ENCODE data around the gene CCDC110. TPM values are rescaled to one million over a fixed set of nuclear protein-coding genes. Genes with fewer than 3 reads are reported as not detected.

Gene CCDC110
- total RNA-seq, 2 donors from 2014 or later, result 0.10 TPM; not detected in 1

GRCh38 chr4:185467991-185468390 lies 3.5 kb downstream of the CCDC110 start:
- DNase-seq (no peak), ATAC-seq (no peak)
- H3K27ac Mint-ChIP-seq, result no peak overlapping the region
- H3K9me3 ChIP-seq (ENCODE audit: control insufficient read depth, low read length, poor library complexity, severe bottlenecking), result no peaks in the 10 kb centered on the region
- H3K36me3 Mint-ChIP-seq (ENCODE audit: low read depth), result no peaks in the 10 kb centered on the region
- no peak overlapping the region for H3K4me3 Mint-ChIP-seq
- H3K4me1 Mint-ChIP-seq, result peaks cover 13% of the 10 kb centered on the region
- H3K27me3 Mint-ChIP-seq, result no peaks in the 10 kb centered on the region

GRCh38 chr4:185467101-185467500 lies 4.4 kb downstream of the CCDC110 start:
- H3K4me3 Mint-ChIP-seq, result no peak overlapping the region
- ATAC-seq, result no peak
- no peak for DNase-seq
- H3K27ac Mint-ChIP-seq, result peak overlapping the region; percentile 32
- no peaks in the 10 kb centered on the region for H3K9me3 ChIP-seq (ENCODE audit: control insufficient read depth, low read length, poor library complexity, severe bottlenecking)
- no peaks in the 10 kb centered on the region for H3K27me3 Mint-ChIP-seq
- no peaks in the 10 kb centered on the region for H3K36me3 Mint-ChIP-seq (ENCODE audit: low read depth)
- H3K4me1 Mint-ChIP-seq, result peaks cover 13% of the 10 kb centered on the region

GRCh38 chr4:185465707-185466106 lies 5.8 kb downstream of the CCDC110 start:
- no peak overlapping the region for H3K4me3 Mint-ChIP-seq
- peaks cover 8% of the 10 kb centered on the region for H3K27me3 Mint-ChIP-seq
- ATAC-seq, result no peak
- H3K4me1 Mint-ChIP-seq, result peaks cover 10% of the 10 kb centered on the region
- H3K36me3 Mint-ChIP-seq (ENCODE audit: low read depth), result no peaks in the 10 kb centered on the region
- no peak overlapping the region for H3K27ac Mint-ChIP-seq
- no peak for DNase-seq
- no peaks in the 10 kb centered on the region for H3K9me3 ChIP-seq (ENCODE audit: control insufficient read depth, low read length, poor library complexity, severe bottlenecking)

GRCh38 chr4:185464887-185465286 lies 6.6 kb downstream of the CCDC110 start:
- Mint-ChIP-seq H3K27me3 (peaks cover 15% of the 10 kb centered on the region), H3K36me3 (ENCODE audit: low read depth) (no peaks in the 10 kb centered on the region), H3K4me1 (peaks cover 6% of the 10 kb centered on the region), H3K4me3 (no peak overlapping the region), H3K27ac (no peak overlapping the region)
- DNase-seq (no peak), ATAC-seq (no peak)
- H3K9me3 ChIP-seq (ENCODE audit: control insufficient read depth, low read length, poor library complexity, severe bottlenecking), result no peaks in the 10 kb centered on the region

- H3K9me3 ChIP-seq (ENCODE audit: control insufficient read depth, low read length, poor library complexity, severe bottlenecking), result no peaks in the 10 kb centered on the region
- DNase-seq, result no peak
- H3K4me1 Mint-ChIP-seq, result no peaks in the 10 kb centered on the region
- H3K4me3 Mint-ChIP-seq, result no peak overlapping the region
- H3K27ac Mint-ChIP-seq, result no peak overlapping the region
- ATAC-seq, result no peak
- no peaks in the 10 kb centered on the region for H3K36me3 Mint-ChIP-seq (ENCODE audit: low read depth)
- peaks cover 22% of the 10 kb centered on the region for H3K27me3 Mint-ChIP-seq
Observed at GRCh38 chr4:185464183-185464582, 7.3 kb downstream of the CCDC110 start.

GRCh38 chr4:185463541-185463940 lies 8.0 kb downstream of the CCDC110 start:
- ATAC-seq (no peak), DNase-seq (no peak)
- H3K27me3 Mint-ChIP-seq, result peaks cover 26% of the 10 kb centered on the region
- no peak overlapping the region for H3K27ac Mint-ChIP-seq
- no peaks in the 10 kb centered on the region for H3K36me3 Mint-ChIP-seq (ENCODE audit: low read depth)
- no peaks in the 10 kb centered on the region for H3K4me1 Mint-ChIP-seq
- H3K4me3 Mint-ChIP-seq, result no peak overlapping the region
- H3K9me3 ChIP-seq (ENCODE audit: control insufficient read depth, low read length, poor library complexity, severe bottlenecking), result no peaks in the 10 kb centered on the region

- Mint-ChIP-seq H3K27ac (no peak overlapping the region), H3K4me1 (no peaks in the 10 kb centered on the region), H3K4me3 (no peak overlapping the region), H3K27me3 (peaks cover 32% of the 10 kb centered on the region), H3K36me3 (ENCODE audit: low read depth) (no peaks in the 10 kb centered on the region)
- H3K9me3 ChIP-seq (ENCODE audit: control insufficient read depth, low read length, poor library complexity, severe bottlenecking), result no peaks in the 10 kb centered on the region
- no peak for DNase-seq
- no peak for ATAC-seq
Observed at GRCh38 chr4:185461565-185461964, 10.0 kb downstream of the CCDC110 start.

- H3K4me1 Mint-ChIP-seq, result no peaks in the 10 kb centered on the region
- H3K9me3 ChIP-seq (ENCODE audit: control insufficient read depth, low read length, poor library complexity, severe bottlenecking), result no peaks in the 10 kb centered on the region
- H3K36me3 Mint-ChIP-seq (ENCODE audit: low read depth), result no peaks in the 10 kb centered on the region
- ATAC-seq (no peak), DNase-seq (no peak)
- peaks cover 40% of the 10 kb centered on the region for H3K27me3 Mint-ChIP-seq
- H3K4me3 Mint-ChIP-seq, result no peak overlapping the region
- no peak overlapping the region for H3K27ac Mint-ChIP-seq
Observed at GRCh38 chr4:185457136-185457535, 14.4 kb downstream of the CCDC110 start.

- Mint-ChIP-seq H3K36me3 (ENCODE audit: low read depth) (no peaks in the 10 kb centered on the region), H3K27me3 (peaks cover 35% of the 10 kb centered on the region), H3K27ac (no peak overlapping the region), H3K4me1 (no peaks in the 10 kb centered on the region), H3K4me3 (no peak overlapping the region)
- H3K9me3 ChIP-seq (ENCODE audit: control insufficient read depth, low read length, poor library complexity, severe bottlenecking), result no peaks in the 10 kb centered on the region
- DNase-seq (no peak), ATAC-seq (no peak)
Observed at GRCh38 chr4:185456131-185456530, 15.4 kb downstream of the CCDC110 start.

- H3K9me3 ChIP-seq (ENCODE audit: control insufficient read depth, low read length, poor library complexity, severe bottlenecking), result no peaks in the 10 kb centered on the region
- H3K4me1 Mint-ChIP-seq, result no peaks in the 10 kb centered on the region
- H3K27ac Mint-ChIP-seq, result no peak overlapping the region
- DNase-seq (no peak), ATAC-seq (no peak)
- H3K27me3 Mint-ChIP-seq, result peaks cover 1% of the 10 kb centered on the region
- no peaks in the 10 kb centered on the region for H3K36me3 Mint-ChIP-seq (ENCODE audit: low read depth)
- no peak overlapping the region for H3K4me3 Mint-ChIP-seq
Observed at GRCh38 chr4:185445209-185445608, 26.3 kb downstream of the CCDC110 start.

GRCh38 chr4:185441479-185441878 lies 30.1 kb downstream of the CCDC110 start:
- no peaks in the 10 kb centered on the region for H3K27me3 Mint-ChIP-seq
- no peak for DNase-seq
- no peaks in the 10 kb centered on the region for H3K36me3 Mint-ChIP-seq (ENCODE audit: low read depth)
- no peak for ATAC-seq
- no peak overlapping the region for H3K4me3 Mint-ChIP-seq
- H3K27ac Mint-ChIP-seq, result no peak overlapping the region
- H3K9me3 ChIP-seq (ENCODE audit: control insufficient read depth, low read length, poor library complexity, severe bottlenecking), result no peaks in the 10 kb centered on the region
- H3K4me1 Mint-ChIP-seq, result no peaks in the 10 kb centered on the region

- no peaks in the 10 kb centered on the region for H3K9me3 ChIP-seq (ENCODE audit: control insufficient read depth, low read length, poor library complexity, severe bottlenecking)
- DNase-seq, result no peak
- H3K36me3 Mint-ChIP-seq (ENCODE audit: low read depth), result no peaks in the 10 kb centered on the region
- H3K4me1 Mint-ChIP-seq, result no peaks in the 10 kb centered on the region
- H3K4me3 Mint-ChIP-seq, result no peak overlapping the region
- H3K27ac Mint-ChIP-seq, result no peak overlapping the region
- no peaks in the 10 kb centered on the region for H3K27me3 Mint-ChIP-seq
- ATAC-seq, result no peak
Observed at GRCh38 chr4:185437809-185438208, 33.7 kb downstream of the CCDC110 start.

- Mint-ChIP-seq H3K36me3 (ENCODE audit: low read depth) (no peaks in the 10 kb centered on the region), H3K4me3 (no peak overlapping the region), H3K27ac (no peak overlapping the region), H3K27me3 (peaks cover 6% of the 10 kb centered on the region), H3K4me1 (no peaks in the 10 kb centered on the region)
- DNase-seq (no peak), ATAC-seq (no peak)
- H3K9me3 ChIP-seq (ENCODE audit: control insufficient read depth, low read length, poor library complexity, severe bottlenecking), result no peaks in the 10 kb centered on the region
Observed at GRCh38 chr4:185435466-185435865, 36.1 kb downstream of the CCDC110 start.

GRCh38 chr4:185429660-185430059 lies 41.9 kb downstream of the CCDC110 start:
- ATAC-seq, result no peak
- no peaks in the 10 kb centered on the region for H3K9me3 ChIP-seq (ENCODE audit: control insufficient read depth, low read length, poor library complexity, severe bottlenecking)
- peaks cover 12% of the 10 kb centered on the region for H3K27me3 Mint-ChIP-seq
- no peak overlapping the region for H3K4me3 Mint-ChIP-seq
- H3K4me1 Mint-ChIP-seq, result peaks cover 12% of the 10 kb centered on the region
- DNase-seq, result no peak
- H3K27ac Mint-ChIP-seq, result no peak overlapping the region
- peaks cover 5% of the 10 kb centered on the region for H3K36me3 Mint-ChIP-seq (ENCODE audit: low read depth)

Data from T-helper 17 cell (primary cell).